Activated CD8-positive, alpha-beta memory T cell treated with anti-CD3 and anti-CD28 coated beads, Interleukin-2, amount 50 U/mL, for 48 hours (primary cell): ENCODE results near the gene HIVEP3.

Experiments
- DNase-seq: peaks from one replicate; pipeline ENCODE4 v3.0.0-alpha.2; 2020

Gene HIVEP3

GRCh38 chr1:41809692-41810091 is 109.0 kb downstream of the HIVEP3 start:
- DNase-seq: no peak

DNA sequence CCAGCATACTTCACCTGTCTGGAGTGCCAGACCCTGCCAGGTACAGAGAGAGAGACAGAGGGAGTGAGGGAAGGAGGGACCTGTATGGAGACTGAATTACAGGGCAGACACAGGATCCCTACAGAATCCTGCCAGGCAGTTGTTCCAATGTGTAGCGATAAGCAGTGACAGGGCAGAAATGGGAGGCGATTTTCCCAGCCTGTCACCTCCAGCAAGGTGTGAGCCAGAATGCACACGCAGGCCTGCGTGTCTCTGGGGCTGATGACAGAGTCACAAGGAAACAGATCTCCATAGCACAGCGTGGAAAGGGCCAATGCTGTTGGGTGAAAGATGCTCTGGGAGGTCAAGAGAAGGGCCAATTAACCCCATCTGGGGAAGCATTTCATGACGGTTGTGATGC is 111.3 kb downstream of the HIVEP3 start:
- DNase-seq: no peak

GRCh38 chr1:41806472-41807155 is 112.1 kb downstream of the HIVEP3 start:
- DNase-seq: peak; percentile 77

- DNase-seq: peak; percentile 72
Measured at GRCh38 chr1:41805771-41806471, 112.8 kb downstream of the HIVEP3 start.

DNA sequence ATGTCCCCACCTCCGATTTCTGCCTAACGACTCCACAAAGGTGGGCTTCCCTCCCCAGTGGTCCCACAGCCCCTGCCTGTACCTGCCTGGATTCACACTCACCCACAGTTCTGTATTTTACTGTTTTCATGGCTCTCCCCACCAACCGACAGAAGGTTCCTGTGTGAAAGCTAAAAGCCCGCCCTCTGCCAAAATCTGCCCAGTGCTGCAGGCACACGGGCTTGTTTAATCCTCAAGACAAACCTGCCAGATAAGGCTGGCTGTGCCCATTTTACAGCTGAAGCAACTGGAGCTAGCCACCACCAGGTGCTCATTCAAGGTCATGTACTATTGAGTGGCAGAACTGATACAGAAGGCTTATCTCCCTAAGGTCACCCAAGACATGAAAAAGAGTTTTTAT is 114.5 kb downstream of the HIVEP3 start:
- no peak for DNase-seq

- DNase-seq: no peak
Measured at GRCh38 chr1:41803656-41804055, 115.1 kb downstream of the HIVEP3 start.

DNA sequence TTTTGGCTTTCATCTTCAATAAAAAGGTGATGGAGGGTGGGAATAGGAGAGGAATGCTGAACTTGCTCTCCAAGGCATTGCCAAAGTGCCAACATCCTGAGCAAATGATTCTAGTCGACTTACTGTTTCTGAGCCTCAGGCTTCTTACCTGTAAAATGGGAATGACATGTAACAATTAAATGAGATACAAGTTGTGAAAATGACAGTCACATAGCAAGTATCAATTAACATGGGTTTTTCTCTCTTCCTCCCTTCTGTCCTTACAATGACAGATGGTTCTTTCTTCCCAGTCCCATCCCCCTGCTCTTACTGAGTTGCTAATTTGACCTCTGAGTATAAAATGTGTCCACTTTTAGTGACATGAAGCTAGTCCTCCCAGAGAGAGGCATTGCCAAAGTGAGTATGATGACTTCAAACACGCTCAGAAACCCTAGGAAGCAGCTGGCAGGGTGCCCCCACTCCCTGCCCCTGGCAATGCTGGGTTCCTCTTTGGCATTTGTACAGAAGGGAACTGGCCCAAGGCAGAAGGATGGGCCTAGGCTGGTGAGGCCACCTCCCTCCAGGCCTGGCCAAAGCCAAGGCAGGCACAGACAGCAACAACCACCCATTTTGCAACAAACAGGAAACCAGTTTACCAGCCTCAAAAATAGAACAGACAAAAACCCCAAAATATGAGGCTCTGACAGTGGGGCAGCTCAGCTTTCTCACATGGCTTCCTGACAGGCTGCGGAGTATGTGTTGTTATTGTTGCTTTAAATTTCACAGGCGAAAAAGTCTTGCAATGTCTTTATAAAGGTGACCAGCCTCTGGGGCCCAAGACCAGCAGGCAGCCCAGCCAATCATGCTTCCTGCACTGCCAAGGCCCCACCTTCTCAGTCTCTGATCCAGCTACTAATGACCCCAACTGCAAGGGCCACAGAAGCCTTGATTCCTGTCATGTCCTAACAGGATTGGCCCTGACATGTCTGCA is 115.9 kb downstream of the HIVEP3 start:
- DNase-seq: no peak

GRCh38 chr1:41800311-41800829 is 118.4 kb downstream of the HIVEP3 start:
- no peak for DNase-seq

GRCh38 chr1:41799723-41800122 is 119.0 kb downstream of the HIVEP3 start:
- DNase-seq: no peak

DNA sequence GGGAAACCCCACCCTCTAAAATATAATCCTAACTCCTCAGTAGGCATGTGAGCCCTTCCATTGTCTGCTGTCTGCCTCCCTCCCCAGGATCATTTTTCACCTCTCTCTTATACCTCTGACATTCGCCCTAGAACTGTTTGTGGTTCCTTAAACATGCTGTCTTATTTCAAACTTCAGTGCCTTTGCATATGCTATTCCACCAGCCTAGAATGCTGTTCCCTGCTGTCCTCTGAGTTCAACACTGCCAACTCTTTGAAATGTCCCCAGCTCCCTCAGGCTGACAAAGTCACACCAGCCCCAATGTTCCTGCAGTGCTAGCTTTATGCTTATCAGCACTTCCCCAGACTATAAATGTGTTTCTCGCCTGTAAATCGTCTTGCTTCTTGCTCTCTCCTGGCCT is 119.5 kb downstream of the HIVEP3 start:
- no peak for DNase-seq

GRCh38 chr1:41795205-41795762 is 123.4 kb downstream of the HIVEP3 start:
- DNase-seq: no peak

DNA sequence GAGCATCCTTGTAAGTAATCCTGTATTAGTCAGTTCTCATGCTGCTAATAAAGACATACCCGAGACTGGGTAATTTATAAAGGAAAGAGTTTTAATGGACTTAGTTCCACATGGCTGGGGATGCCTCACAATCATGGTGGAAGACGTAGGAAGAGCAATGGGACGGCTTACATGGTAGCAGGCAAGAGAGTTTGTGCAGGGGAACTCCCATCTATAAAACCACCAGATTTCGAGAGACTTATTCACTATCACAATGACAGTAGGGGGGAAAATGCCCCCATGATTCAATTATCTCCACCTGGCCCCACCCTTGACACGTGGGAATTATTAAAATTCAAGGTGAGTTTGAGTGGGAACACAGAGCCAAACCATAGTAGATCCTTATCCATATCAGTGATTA is 124.7 kb downstream of the HIVEP3 start:
- no peak for DNase-seq

GRCh38 chr1:41792485-41792770 is 126.3 kb downstream of the HIVEP3 start:
- no peak for DNase-seq

GRCh38 chr1:41791667-41792484 is 126.8 kb downstream of the HIVEP3 start:
- no peak for DNase-seq

DNA sequence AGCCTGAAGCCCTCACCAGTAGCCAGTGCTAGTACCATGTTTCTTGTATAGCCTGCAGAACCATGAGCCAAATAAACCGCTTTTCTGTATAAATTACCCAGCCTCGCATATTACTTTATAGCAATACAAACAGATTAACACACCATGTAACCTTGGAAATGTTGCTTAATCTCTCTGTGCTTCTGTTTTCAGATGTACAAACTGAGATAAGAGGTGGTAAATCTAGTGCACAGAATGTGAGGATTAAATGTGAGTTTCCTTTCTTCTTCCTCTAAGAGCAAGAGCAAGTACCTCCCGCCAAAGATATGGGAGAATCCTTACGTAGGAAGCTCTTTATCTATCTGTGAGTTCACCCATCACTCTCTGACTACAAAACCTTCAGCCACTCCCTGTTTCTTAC is 128.4 kb downstream of the HIVEP3 start:
- no peak for DNase-seq

DNA sequence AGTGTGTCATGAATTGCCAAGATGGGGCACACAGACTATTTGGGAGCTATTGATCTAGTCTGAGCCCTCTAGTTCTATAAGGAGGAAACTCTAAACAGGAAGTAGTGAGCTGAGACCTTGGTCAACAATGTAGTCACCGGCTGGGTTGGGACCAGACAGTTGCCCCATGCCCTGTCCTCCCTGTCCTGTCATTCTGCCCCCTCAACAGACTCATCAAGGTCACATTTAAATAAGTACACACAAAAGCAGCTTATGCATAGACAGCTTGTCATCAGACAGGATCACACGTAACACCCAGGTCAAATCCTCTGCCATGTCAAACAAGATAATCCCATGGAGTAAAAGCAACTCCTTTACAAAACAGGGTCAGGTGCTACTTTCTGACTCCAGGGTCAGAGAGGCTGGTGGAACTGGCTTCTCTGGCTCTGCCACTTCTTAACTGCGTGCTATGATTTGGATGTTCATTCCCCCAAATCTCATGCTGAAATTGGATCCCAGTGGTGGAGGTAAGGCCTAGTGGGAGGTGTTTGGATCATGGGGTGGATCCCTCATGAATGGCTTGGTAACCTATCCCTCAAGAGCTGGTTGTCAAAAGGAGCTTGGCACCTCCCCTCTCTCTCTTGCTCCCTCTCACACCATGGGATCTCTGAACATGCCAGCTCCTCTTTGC is 128.9 kb downstream of the HIVEP3 start:
- no peak for DNase-seq

- no peak for DNase-seq
Measured at GRCh38 chr1:41788427-41788826, 130.3 kb downstream of the HIVEP3 start.

DNA sequence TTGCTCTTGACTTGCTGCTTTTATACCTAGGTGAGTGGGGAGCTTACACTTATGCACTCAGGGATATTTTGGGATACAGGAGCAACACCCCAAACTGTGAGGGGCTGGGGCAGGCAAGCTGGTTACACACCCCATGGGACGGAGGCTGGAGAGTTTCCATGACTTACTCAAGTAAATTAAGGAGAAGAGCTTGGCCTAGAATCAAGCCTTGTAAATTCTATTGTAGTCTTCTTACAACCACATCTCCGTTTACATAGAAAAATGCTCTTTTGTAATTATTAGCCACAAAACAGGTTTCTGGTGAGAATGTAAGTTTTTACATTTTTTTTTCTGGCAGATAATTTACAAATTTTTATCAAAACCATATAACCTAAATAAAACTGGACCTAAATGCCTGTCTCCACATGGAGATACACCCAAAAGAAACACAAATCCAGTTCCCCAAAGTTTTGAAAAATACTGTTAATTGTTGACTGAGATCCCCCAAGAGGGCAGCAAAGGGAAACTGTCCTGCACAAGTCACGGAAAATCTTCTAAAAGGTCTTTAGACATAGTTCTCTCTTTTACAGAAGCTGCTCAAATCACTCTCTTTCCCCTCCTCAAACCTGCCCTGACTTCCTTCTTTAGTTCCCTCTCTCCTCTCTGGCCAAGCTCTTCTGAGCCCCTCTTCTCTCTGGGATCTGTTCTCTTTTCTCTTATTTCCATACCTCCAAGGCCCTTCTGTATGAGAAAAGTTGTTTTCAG is 134.0 kb downstream of the HIVEP3 start:
- DNase-seq: no peak

- peak; percentile 66 for DNase-seq
Measured at GRCh38 chr1:41783189-41783639, 135.5 kb downstream of the HIVEP3 start.

- no peak for DNase-seq
Measured at GRCh38 chr1:41780916-41781315, 137.8 kb downstream of the HIVEP3 start.

DNA sequence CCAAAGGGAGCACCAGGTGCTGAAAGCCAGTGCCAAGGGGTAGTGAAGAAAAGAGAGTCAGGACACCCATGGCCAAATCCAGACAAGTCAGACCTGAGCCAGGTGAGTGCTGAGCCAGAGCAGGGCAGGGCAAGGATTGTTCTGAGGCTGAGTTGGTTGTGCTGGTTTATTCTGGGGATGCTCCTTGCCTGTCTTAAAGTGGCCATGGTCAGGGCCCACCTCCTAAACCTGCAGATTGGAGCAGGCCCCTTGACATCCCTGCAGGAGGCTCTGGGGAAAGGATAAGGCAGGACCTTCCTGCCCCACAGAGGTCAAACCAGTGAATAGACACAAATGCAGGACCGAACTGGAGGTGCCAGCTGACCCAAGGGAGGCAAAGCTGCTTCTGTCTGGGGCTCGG is 138.4 kb downstream of the HIVEP3 start:
- DNase-seq: no peak
